GM19193 (cell line): ENCODE data around the gene GPR141.

Experiments
- POLR2A ChIP-seq: IDR thresholded peaks from 4 replicates; pipeline ENCODE4 v1.6.1; 2011; ENCODE audit not compliant: insufficient read depth, insufficient read length; ENCODE audit errors: extremely low read depth

Gene GPR141

GRCh38 chr7:37707754-37708485, 24.4 kb downstream of the GPR141 start:
- TF ChIP-seq POLR2A, result no peak

- TF ChIP-seq POLR2A, result no peak
These were observed 26.3 kb downstream of the GPR141 start for GRCh38 chr7:37709631-37710509.

- TF ChIP-seq POLR2A, result no peak
These were observed 30.0 kb downstream of the GPR141 start for GRCh38 chr7:37713613-37714012.

- no peak for TF ChIP-seq POLR2A
These were observed 31.0 kb downstream of the GPR141 start for GRCh38 chr7:37714606-37715005.

- TF ChIP-seq POLR2A, result no peak
These were observed 35.0 kb downstream of the GPR141 start for GRCh38 chr7:37718585-37718984.

GRCh38 chr7:37719077-37719476, 35.5 kb downstream of the GPR141 start:
- TF ChIP-seq POLR2A, result no peak

- TF ChIP-seq POLR2A, result no peak
These were observed 41.2 kb downstream of the GPR141 start for GRCh38 chr7:37724732-37725131.

GRCh38 chr7:37726016-37726415, 42.5 kb downstream of the GPR141 start:
- no peak for TF ChIP-seq POLR2A

GRCh38 chr7:37728747-37729146, 45.2 kb downstream of the GPR141 start:
- no peak for TF ChIP-seq POLR2A

GRCh38 chr7:37729181-37729580, 45.6 kb downstream of the GPR141 start:
- TF ChIP-seq POLR2A, result no peak

- TF ChIP-seq POLR2A, result no peak
These were observed 46.9 kb downstream of the GPR141 start for GRCh38 chr7:37730501-37730900.

GRCh38 chr7:37732253-37732652, 48.7 kb downstream of the GPR141 start:
- no peak for TF ChIP-seq POLR2A

GRCh38 chr7:37732888-37733287, 49.3 kb downstream of the GPR141 start:
- no peak for TF ChIP-seq POLR2A

GRCh38 chr7:37735196-37735595, 51.6 kb downstream of the GPR141 start:
- TF ChIP-seq POLR2A, result no peak

GRCh38 chr7:37738321-37738720, 54.8 kb downstream of the GPR141 start:
- no peak for TF ChIP-seq POLR2A

GRCh38 chr7:37740398-37740797, 56.8 kb downstream of the GPR141 start:
- TF ChIP-seq POLR2A, result no peak
